NCI-H526 treated with DMSO at 0.1 percent for 48 hours (cell line): ENCODE results near the gene CCDC186.
A peak's percentile ranks its signal among the peaks of the same experiment; 100 is the strongest.
"Not testable (repeated sequence)": the region's sequence is repeated elsewhere in the genome, so short reads cannot be mapped to it uniquely, and the experiment has no call there.

Experiments used
- DNase-seq: peaks from one replicate; lab custom pipeline; 2025; lab: John Stamatoyannopoulos, UW

CCDC186 gene

GRCh38 chr10:114173603-114173920, 441 bp downstream of the CCDC186 start:
- no peak for DNase-seq

GRCh38 chr10:114172776-114173602, 1.0 kb downstream of the CCDC186 start:
- peak; percentile 3 for DNase-seq

- no peak for DNase-seq
These were observed 1.8 kb downstream of the CCDC186 start for GRCh38 chr10:114172216-114172615.

- DNase-seq = no peak
These were observed 5.5 kb downstream of the CCDC186 start for GRCh38 chr10:114168450-114169009.

- no peak for DNase-seq
These were observed 6.0 kb downstream of the CCDC186 start for GRCh38 chr10:114167985-114168384.

- DNase-seq = no peak
These were observed 7.5 kb downstream of the CCDC186 start for GRCh38 chr10:114166494-114166893.

GRCh38 chr10:114166043-114166442, 8.0 kb downstream of the CCDC186 start:
- DNase-seq = no peak

- no peak for DNase-seq
These were observed 10.9 kb downstream of the CCDC186 start for GRCh38 chr10:114163062-114163461.

- DNase-seq = no peak
These were observed 16.1 kb downstream of the CCDC186 start for GRCh38 chr10:114157912-114158311.

- DNase-seq = no peak
These were observed 22.1 kb downstream of the CCDC186 start for GRCh38 chr10:114151892-114152291.

- no peak for DNase-seq
These were observed 22.5 kb downstream of the CCDC186 start for GRCh38 chr10:114151486-114151885.

- not testable (repeated sequence) for DNase-seq
These were observed 24.5 kb downstream of the CCDC186 start for GRCh38 chr10:114149476-114149875.

GRCh38 chr10:114143160-114143559, 30.8 kb downstream of the CCDC186 start:
- DNase-seq = no peak

- no peak for DNase-seq
These were observed 32.0 kb downstream of the CCDC186 start for GRCh38 chr10:114142018-114142417.

GRCh38 chr10:114140827-114141226, 33.2 kb downstream of the CCDC186 start:
- not testable (repeated sequence) for DNase-seq

- no peak for DNase-seq
These were observed 34.0 kb downstream of the CCDC186 start for GRCh38 chr10:114140036-114140435.

- DNase-seq = no peak
These were observed 35.4 kb downstream of the CCDC186 start for GRCh38 chr10:114138581-114138980.

- no peak for DNase-seq
These were observed 38.5 kb downstream of the CCDC186 start for GRCh38 chr10:114135476-114135875.

- no peak for DNase-seq
These were observed 42.9 kb downstream of the CCDC186 start for GRCh38 chr10:114131094-114131493.

GRCh38 chr10:114121031-114121430, 53.0 kb downstream of the CCDC186 start:
- no peak for DNase-seq

GRCh38 chr10:114118514-114118913, 55.5 kb downstream of the CCDC186 start:
- DNase-seq = no peak

- DNase-seq = no peak
These were observed 56.3 kb downstream of the CCDC186 start for GRCh38 chr10:114117728-114118127.

GRCh38 chr10:114115661-114116445, 58.1 kb downstream of the CCDC186 start:
- DNase-seq = no peak
